ENCODE results near the gene FMOD. TPM values are rescaled to one million over a fixed set of nuclear protein-coding genes. Genes with fewer than 3 reads are reported as not detected.

Gene FMOD
- total RNA-seq = 0.59 and 3.3 TPM in 2 replicates

GRCh38 chr1:203351037-203351625 is at the start of gene FMOD:
Gene FMOD, minus strand, starts transcription at chr1:203351122. Its CDS starts 2,852 bp downstream, at chr1:203348270.

GRCh38 chr1:203304919-203305808 is 45.8 kb downstream of the FMOD start, which contains the start of gene BTG2:
Gene BTG2, plus strand, starts transcription at chr1:203305519. Its CDS starts 88 bp downstream, at chr1:203305607.

Small RNA genes within 50 kb of the gene (small RNA-seq; reads per million reads assigned to genes)
- gene AL359837.1 = not detected
- 0.60 reads per million, percentile 37 among the genes with 10 or more reads in this experiment for gene RNU6-487P

Other genes with a start within 250 kb of the FMOD start
- 0.37 and 0.59 TPM in 2 replicates for gene ADORA1, start 223.4 kb downstream of the FMOD start, total RNA-seq
- gene MYBPH, start 175.3 kb downstream of the FMOD start, total RNA-seq = 0.37 and 0.39 TPM in 2 replicates
- gene CHI3L1, start 164.4 kb downstream of the FMOD start, total RNA-seq = 4.5 and 78.6 TPM in 2 replicates
- not detected in 2 replicates for gene CHIT1, start 121.4 kb downstream of the FMOD start, total RNA-seq
- 6.8 and 9.9 TPM in 2 replicates for gene BTG2, start 45.6 kb downstream of the FMOD start, total RNA-seq
- gene PRELP, start 124.7 kb upstream of the FMOD start, total RNA-seq = under 0.01 and 0.37 TPM in 2 replicates
- not detected in 2 replicates for gene OPTC, start 143.0 kb upstream of the FMOD start, total RNA-seq

Data from subcutaneous preadipocyte (primary cell).